Stimulated activated naive B cell treated with anti-CD40 and anti-IgM and Interleukin-4, amounts not matched to agents 10 μg/mL and 1 μg/mL and 100 μg/mL, for 72 hours (primary cell): Measurements from ENCODE around the gene ZNF219.

ENCODE experiments used
- ATAC-seq, 2 donors: fragments of 150-1000 bp; cut with Tn5 transposase; replicated peaks; 2 replicates each; pipeline ENCODE4 v1.10.0; 2021; ENCODE audit warnings: moderate library complexity in 1 of 2
- DNase-seq: peaks from one replicate; pipeline ENCODE4 v3.0.0; 2021
- H3K27ac Mint-ChIP-seq: one replicate; pipeline ENCODE4 v1.8.0; 2022; ENCODE audit warnings: mild to moderate bottlenecking, mixed read lengths
- H3K27me3 Mint-ChIP-seq, 2 donors: one replicate each; pipeline ENCODE4 v1.8.0; 2022; ENCODE audit warnings: mixed read lengths in 2 of 2
- H3K36me3 Mint-ChIP-seq, 2 donors: one replicate each; pipeline ENCODE4 v1.8.0; 2022; ENCODE audit warnings: mixed read lengths in 2 of 2, mild to moderate bottlenecking in 1 of 2
- H3K4me1 Mint-ChIP-seq, 2 donors: one replicate each; pipeline ENCODE4 v1.8.0; 2022; ENCODE audit warnings: mixed read lengths in 2 of 2, mild to moderate bottlenecking in 1 of 2
- H3K4me3 Mint-ChIP-seq, 2 donors: one replicate each; pipeline ENCODE4 v1.8.0; 2022; ENCODE audit warnings: mild to moderate bottlenecking in 2 of 2, mixed read lengths in 2 of 2, moderate library complexity in 1 of 2
- H3K9me3 Mint-ChIP-seq, 2 donors: one replicate each; pipeline ENCODE4 v1.8.0; 2022; ENCODE audit warnings: mixed read lengths in 2 of 2, mild to moderate bottlenecking in 1 of 2

Gene ZNF219

DNA sequence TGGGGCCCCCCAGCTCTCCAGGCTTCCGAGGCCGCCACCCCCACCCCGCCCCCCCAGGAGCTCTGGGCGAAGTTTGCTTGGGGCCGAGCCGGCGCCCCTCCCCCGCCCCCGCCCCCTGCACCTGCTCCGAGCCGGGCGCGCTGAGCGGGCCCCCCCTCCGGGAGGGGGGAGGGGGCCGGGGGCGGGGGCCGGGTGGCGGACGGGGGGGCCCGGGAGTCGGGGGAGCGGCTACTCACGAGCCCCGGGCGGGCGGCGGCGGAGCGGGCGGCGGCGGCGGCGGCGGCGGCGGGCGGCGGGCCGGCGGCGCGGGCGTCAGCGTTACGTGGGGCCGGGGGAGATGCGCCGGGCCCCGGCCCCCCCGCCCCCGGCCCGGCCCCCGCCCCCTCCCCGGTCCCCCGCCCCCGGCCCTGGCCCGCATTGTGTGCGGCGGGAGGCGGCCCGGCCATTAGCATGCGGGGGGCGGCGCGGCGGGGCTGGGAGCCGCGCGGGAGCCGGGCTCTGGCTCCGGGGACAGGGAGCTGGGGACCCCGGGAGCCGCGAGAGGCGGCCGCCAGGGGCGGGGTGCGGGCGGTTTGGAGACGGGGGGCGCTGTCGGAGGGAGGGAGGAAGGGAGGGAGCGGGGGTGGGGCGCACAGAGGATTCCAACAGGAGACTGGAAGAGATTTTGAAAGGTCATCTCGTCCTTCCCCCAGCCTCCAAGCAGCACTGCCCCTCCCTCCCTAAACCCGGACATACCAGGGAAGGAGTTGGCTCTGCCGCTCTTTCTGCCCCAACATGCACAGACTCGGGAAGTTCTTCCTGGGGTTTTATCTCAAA, at the start of gene ZNF219:
Gene ZNF219, minus strand, starts transcription at position 580 of the 816 bp plus-strand sequence. CDS start 5,064 bp downstream, outside the sequence.
- no peak for DNase-seq
- Mint-ChIP-seq H3K4me3 (peak within 1 kb of the TSS; percentile 80 to 81), H3K4me1 (peaks cover 19 to 34% of the 10 kb centered on the region in 2 donors), H3K9me3 (no peaks in the 10 kb centered on the region), H3K36me3 (no peaks in the 10 kb centered on the region), H3K27ac (peak within 1 kb of the TSS; percentile 71), H3K27me3 (peaks cover 7 to 22% of the 10 kb centered on the region in 2 donors)
- peak; percentile 52 to 59 for ATAC-seq

DNA sequence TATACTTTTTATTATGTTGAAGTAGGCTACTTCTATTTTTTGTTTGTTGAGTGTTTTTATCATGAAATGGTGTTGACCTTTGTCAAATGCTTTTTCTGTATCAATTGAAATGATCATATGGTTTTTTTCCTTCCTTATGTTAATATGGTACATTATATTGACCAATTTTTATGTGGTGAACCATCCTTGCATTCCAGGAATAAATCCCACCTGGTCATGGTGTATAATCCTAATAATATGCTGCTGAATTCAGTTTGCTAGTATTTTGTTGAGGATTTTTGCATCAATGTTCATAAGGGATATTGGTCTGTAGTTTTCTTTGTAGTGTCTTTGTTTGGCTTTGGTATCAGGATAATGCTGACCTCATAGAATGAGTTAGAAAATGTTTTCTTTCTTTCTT, 47.0 kb upstream of the ZNF219 start:
- Mint-ChIP-seq H3K9me3 (peaks cover 9 to 17% of the 10 kb centered on the region in 2 donors), H3K36me3 (peaks cover 0 to 2% of the 10 kb centered on the region in 2 donors), H3K4me3 (no peak overlapping the region), H3K27me3 (peaks cover 10 to 16% of the 10 kb centered on the region in 2 donors), H3K27ac (no peak overlapping the region), H3K4me1 (no peaks in the 10 kb centered on the region)
- DNase-seq (no peak), ATAC-seq (no peak)

DNA sequence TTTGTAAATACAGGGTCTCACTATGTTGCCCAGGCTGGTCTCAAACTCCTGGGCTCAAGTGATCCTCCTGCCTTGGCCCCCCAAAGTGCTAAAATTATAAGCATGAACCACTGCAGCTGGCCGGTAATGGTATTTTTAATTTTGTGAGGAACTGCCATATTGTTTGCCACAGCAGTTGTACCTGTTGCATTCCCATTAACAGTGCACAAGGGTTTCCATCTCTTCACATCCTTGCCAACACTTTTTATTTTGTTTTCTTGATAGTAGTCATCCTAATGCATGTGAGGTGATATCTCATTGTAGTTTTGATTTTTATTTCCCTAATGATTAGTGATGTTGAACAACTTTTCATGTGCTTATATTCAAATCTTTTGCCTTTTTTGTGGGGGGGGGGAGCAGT, 43.9 kb upstream of the ZNF219 start:
- H3K9me3 Mint-ChIP-seq, result peaks cover 9 to 17% of the 10 kb centered on the region in 2 donors
- H3K27ac Mint-ChIP-seq, result no peak overlapping the region
- H3K4me3 Mint-ChIP-seq, result no peak overlapping the region
- ATAC-seq (no peak), DNase-seq (no peak)
- peaks cover 0 to 2% of the 10 kb centered on the region in 2 donors for H3K36me3 Mint-ChIP-seq
- peaks cover 14 to 16% of the 10 kb centered on the region in 2 donors for H3K27me3 Mint-ChIP-seq
- no peaks in the 10 kb centered on the region for H3K4me1 Mint-ChIP-seq

DNA sequence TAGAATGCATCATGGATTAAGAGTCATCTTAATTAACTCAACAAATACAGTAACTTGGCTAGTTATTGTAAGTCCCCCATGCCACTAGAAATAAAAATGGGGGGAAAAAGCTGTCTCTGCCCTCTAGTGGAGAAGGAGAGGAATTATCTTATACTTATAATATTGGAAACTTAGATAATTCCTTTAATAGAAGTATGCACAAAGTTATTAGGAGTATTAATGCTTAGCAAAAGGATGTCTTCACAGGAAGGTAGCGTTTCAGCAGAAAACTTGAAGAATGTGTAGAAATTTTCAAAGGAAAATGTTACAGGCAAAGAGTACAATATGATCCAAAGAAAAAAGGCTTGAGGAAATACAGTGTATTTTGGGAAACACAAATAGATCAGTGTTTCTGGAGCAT, 37.6 kb upstream of the ZNF219 start:
- Mint-ChIP-seq H3K36me3 (no peaks in the 10 kb centered on the region), H3K4me1 (no peaks in the 10 kb centered on the region), H3K27me3 (peaks cover 8 to 12% of the 10 kb centered on the region in 2 donors), H3K9me3 (no peaks in the 10 kb centered on the region), H3K4me3 (no peak overlapping the region), H3K27ac (no peak overlapping the region)
- ATAC-seq (no peak), DNase-seq (no peak)

DNA sequence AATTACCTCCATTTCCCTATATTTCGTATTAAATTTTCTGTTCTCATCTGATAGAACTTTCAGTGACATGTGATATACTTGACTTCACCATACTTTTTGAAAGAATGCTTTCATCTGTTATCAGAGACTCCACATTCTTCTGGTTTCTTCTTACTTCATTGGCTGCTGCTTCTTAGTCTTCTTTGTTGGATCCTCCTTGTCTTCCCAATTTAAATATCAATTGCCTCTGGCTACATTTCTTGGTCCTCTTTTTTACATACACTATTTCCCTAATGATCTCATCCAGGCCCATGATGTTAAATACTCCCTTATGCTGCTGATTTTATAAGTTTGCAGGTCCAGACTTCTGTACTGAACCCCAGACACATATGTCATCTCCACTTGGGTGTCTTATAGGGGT, 35.4 kb upstream of the ZNF219 start:
- Mint-ChIP-seq H3K27me3 (peaks cover 8% of the 10 kb centered on the region in 2 donors), H3K4me3 (no peak overlapping the region), H3K36me3 (no peaks in the 10 kb centered on the region), H3K9me3 (no peaks in the 10 kb centered on the region), H3K27ac (no peak overlapping the region), H3K4me1 (no peaks in the 10 kb centered on the region)
- DNase-seq (no peak), ATAC-seq (no peak)

DNA sequence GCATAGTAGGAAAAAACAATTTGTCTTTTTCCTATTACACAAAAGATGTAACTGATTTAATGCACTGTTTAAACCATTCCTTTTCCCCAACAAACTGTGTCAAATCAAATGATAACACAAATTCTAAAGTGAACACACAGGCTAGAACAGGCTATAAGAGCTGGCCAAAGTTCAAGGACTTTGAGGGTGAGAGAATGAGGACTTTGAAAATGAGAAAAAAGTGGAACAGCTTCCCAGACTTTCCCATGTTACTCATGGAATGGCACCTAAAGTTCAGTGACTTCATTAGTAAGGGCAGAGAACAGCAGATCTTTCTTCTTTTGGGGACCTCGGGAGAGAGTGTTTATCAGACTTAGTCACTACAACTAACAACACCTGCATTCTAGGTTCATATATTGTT, 25.0 kb upstream of the ZNF219 start:
- Mint-ChIP-seq H3K4me1 (no peaks in the 10 kb centered on the region), H3K9me3 (peaks cover 4 to 9% of the 10 kb centered on the region in 2 donors), H3K4me3 (no peak overlapping the region), H3K27ac (no peak overlapping the region), H3K27me3 (peaks cover 43 to 73% of the 10 kb centered on the region in 2 donors), H3K36me3 (peaks cover 0 to 2% of the 10 kb centered on the region in 2 donors)
- DNase-seq, result no peak
- no peak for ATAC-seq

DNA sequence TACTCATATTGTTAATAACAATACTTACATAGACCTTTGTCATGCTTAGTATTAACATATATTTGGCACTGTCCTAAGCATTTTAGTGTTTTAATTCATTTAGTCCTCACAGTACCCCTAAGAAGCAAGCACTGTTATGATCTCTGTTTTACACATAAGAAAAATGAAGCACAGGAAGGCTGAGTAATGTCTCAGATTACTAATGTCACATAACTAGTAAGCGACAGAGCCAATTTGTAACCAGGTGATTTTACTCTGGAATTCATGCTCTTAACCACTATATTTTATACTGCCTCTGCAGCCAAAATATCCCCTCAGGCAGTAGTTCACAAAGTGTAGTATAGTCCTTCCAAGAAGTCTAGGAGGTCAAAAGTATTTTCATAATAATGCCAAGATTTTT, 22.7 kb upstream of the ZNF219 start:
- Mint-ChIP-seq H3K9me3 (peaks cover 4 to 9% of the 10 kb centered on the region in 2 donors), H3K4me1 (no peaks in the 10 kb centered on the region), H3K27me3 (peaks cover 38 to 57% of the 10 kb centered on the region in 2 donors), H3K27ac (no peak overlapping the region), H3K36me3 (peaks cover 0 to 2% of the 10 kb centered on the region in 2 donors), H3K4me3 (no peak overlapping the region)
- no peak for DNase-seq
- no peak for ATAC-seq

DNA sequence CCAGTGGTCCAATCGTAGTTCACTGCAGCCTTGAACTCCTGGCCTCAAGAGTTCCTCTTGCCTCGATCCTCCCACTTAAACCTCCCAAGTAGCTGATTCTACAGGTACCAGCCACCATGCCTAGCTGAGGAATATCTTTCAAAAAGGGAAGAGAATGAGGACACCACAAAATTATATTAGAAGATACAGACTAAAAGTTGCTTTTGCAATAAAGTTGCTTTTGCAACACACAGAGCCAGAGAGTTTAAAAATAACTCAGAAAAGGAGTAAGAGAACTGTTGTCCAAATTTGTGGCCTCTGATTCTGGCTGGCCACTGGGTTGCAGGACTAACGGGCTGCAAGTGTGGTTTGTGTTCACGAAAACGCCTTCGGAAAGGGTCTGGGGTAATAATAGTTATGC, 22.2 kb upstream of the ZNF219 start:
- Mint-ChIP-seq H3K27me3 (peaks cover 35 to 53% of the 10 kb centered on the region in 2 donors), H3K27ac (no peak overlapping the region), H3K36me3 (peaks cover 0 to 2% of the 10 kb centered on the region in 2 donors), H3K4me1 (no peaks in the 10 kb centered on the region), H3K9me3 (peaks cover 2 to 9% of the 10 kb centered on the region in 2 donors), H3K4me3 (no peak overlapping the region)
- ATAC-seq, result no peak
- no peak for DNase-seq

DNA sequence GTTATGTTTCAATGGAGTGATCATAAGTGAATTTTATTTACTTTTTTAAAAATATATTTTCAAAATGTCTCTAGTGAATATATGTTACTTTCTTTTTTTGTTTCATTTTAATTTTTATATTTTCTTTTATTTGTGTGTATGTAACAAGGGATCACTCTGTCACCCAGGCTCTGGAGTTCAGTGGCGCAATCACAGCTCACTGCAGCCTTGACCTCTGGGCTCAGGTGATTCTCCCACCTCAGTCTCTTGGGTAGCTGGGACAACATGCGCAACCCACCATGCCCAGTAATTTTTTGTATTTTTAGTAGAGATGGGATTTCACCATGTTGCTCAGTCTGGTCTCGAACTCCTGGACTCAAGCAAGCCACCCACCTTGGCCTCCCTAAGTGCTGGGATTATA, 20.5 kb upstream of the ZNF219 start:
- H3K36me3 Mint-ChIP-seq, result no peaks in the 10 kb centered on the region
- H3K9me3 Mint-ChIP-seq, result no peaks in the 10 kb centered on the region
- DNase-seq (no peak), ATAC-seq (no peak)
- no peak overlapping the region for H3K4me3 Mint-ChIP-seq
- H3K27ac Mint-ChIP-seq, result no peak overlapping the region
- H3K4me1 Mint-ChIP-seq, result no peaks in the 10 kb centered on the region
- peaks cover 26 to 36% of the 10 kb centered on the region in 2 donors for H3K27me3 Mint-ChIP-seq

DNA sequence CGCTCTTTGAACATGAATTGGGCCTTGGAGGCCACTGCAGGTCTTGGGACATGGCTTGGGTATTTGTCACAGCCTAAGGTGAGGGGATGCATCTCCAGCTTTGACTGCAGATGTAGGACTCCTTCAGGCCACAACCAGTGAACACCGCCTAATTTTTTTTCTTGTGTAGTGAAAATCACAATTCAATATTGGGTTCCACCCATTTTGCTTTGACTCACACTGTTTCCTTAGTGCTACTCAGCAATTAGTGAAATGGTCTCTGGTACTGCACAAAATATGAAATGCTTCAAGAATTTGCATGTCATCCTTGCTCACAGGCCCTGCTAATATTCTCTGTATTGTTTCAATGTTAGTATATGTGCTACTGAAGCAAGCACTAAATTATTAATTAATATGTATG, 14.9 kb upstream of the ZNF219 start:
- Mint-ChIP-seq H3K27ac (no peak overlapping the region), H3K27me3 (peaks cover 8 to 11% of the 10 kb centered on the region in 2 donors), H3K36me3 (no peaks in the 10 kb centered on the region), H3K9me3 (no peaks in the 10 kb centered on the region), H3K4me1 (peaks cover 6% of the 10 kb centered on the region in 2 donors), H3K4me3 (no peak overlapping the region)
- no peak for ATAC-seq
- DNase-seq, result no peak

DNA sequence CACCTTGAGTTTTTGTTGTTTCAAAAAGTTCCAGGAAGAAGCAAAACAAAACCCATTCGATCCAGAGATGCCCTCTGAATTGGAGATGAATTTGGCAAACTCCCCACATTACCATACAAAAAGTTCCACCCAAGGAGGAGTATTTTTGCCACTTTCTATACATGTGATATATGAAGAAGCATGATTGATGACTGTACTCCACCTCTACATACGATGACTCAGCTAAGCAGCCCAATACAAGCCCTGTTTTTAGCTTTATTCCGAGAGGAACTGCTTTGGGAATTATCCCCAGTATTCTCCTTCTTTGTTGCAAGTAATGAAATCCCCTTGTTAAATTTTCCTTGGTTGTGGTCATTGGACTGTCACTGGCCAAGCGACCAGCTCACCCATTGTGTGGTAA, 13.8 kb upstream of the ZNF219 start:
- peaks cover 4 to 11% of the 10 kb centered on the region in 2 donors for H3K27me3 Mint-ChIP-seq
- H3K36me3 Mint-ChIP-seq, result no peaks in the 10 kb centered on the region
- ATAC-seq (no peak), DNase-seq (no peak)
- H3K4me3 Mint-ChIP-seq, result no peak overlapping the region
- no peaks in the 10 kb centered on the region for H3K9me3 Mint-ChIP-seq
- H3K27ac Mint-ChIP-seq, result no peak overlapping the region
- H3K4me1 Mint-ChIP-seq, result peaks cover 6% of the 10 kb centered on the region in 2 donors

DNA sequence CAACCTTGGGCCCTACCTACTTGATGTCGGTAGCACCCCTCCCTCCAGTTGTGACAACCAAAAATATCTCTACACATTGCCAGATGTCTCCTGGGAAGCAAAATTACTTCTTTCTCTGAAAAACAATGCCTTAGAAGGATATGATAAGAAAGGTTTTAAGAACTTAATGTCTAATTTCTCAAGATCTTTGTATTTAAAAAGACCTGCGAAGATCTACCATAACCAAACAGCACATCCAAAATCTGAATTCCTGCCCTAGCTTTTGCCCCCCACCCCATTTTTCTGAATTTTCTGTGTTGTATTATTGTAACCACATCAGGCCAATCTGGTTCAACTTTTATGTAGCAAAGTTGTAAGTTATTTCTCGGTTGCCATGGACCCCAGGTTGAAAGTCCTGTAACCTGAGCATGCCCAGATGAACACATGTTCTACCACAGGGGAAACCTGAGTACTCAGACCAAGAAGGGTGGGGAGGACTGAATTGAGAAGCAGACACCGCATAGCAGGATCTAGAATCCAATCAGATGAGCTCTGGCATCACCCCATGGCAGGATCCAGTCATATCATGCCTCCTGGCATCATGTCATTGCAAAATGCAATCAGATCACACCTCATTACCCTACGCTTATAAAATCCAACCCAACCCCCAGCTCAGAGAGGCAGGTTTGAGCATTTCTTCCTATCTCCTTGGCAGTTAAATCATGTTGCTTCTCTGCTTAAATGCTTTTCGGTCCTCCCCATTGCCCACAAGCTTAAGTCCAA, 11.1 kb upstream of the ZNF219 start:
- Mint-ChIP-seq H3K27ac (no peak overlapping the region), H3K27me3 (peaks cover 4 to 11% of the 10 kb centered on the region in 2 donors), H3K4me1 (peaks cover 16 to 20% of the 10 kb centered on the region in 2 donors), H3K4me3 (no peak overlapping the region), H3K36me3 (no peaks in the 10 kb centered on the region), H3K9me3 (no peaks in the 10 kb centered on the region)
- no peak for DNase-seq
- peak; percentile 54 to 72 for ATAC-seq

DNA sequence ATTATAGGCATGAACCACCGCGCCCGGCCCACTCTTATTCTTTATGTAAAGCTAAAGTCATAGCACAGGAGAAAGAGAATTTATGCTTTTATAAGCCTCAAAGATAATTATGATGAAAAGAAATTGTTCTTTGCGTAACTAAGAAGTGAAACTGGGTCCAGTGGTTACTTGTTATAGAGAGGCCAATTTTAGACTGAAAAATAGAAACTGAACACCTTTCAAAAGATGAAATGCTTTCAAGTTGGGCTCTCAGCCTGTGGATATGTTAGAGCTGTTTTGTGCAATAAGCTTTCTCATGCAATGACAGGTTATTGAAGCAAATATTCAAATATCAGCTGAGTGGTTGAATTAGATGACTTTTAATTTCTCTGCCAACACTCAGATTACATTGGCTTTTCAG, 10.3 kb upstream of the ZNF219 start:
- Mint-ChIP-seq H3K4me3 (no peak overlapping the region), H3K27ac (no peak overlapping the region), H3K27me3 (peaks cover 4 to 11% of the 10 kb centered on the region in 2 donors), H3K36me3 (no peaks in the 10 kb centered on the region), H3K4me1 (peaks cover 18 to 22% of the 10 kb centered on the region in 2 donors), H3K9me3 (no peaks in the 10 kb centered on the region)
- DNase-seq (no peak), ATAC-seq (no peak)

DNA sequence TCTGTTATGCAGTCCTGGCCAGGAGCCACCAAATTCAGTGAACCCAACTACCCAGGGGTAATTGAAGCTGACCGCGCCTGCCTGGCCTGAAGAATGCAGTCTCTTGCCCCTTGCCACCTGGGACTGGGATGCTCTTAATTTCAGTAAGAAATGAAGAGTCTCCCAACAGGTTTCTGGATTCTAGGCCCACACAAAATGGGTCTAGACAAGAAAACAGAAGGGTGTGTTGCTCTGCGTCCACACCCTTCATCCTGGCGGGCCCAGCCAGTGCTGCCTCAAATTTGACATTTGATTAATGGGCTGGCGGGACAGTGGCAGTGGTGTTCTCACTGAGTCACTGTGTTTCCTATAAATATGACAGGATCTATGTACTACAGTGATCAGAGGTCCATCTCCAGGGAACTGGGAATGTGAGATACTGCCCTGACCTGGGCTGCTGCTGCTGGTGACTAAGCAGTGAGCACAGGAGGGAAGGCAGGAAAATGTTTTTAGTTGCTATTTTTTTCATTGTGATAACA, 8.9 kb upstream of the ZNF219 start:
- ATAC-seq, result no peak
- DNase-seq, result no peak
- peak overlapping the region; percentile 62 for H3K27ac Mint-ChIP-seq

More for the DNA sequence above, 8.9 kb upstream of the ZNF219 start:
- no peaks in the 10 kb centered on the region for H3K9me3 Mint-ChIP-seq
- H3K4me1 Mint-ChIP-seq, result peaks cover 23 to 32% of the 10 kb centered on the region in 2 donors
- H3K4me3 Mint-ChIP-seq, result peak overlapping the region in 1 of 2 donors; percentile 61
- H3K27me3 Mint-ChIP-seq, result peaks cover 8 to 9% of the 10 kb centered on the region in 2 donors
- no peaks in the 10 kb centered on the region for H3K36me3 Mint-ChIP-seq
